Loucy (cell line): ENCODE measurements around the gene BTNL9.
"Not testable (repeated sequence)": the region's sequence is repeated elsewhere in the genome, so short reads cannot be mapped to it uniquely, and the experiment has no call there.

Source experiments
- H2AFZ ChIP-seq: fragments of 200-600 bp; sonication (generic); 2 replicates; pipeline ENCODE4 v1.6.0; 2016; ENCODE audit warnings: antibody characterized with exemption, mild to moderate bottlenecking, low read length, moderate library complexity
- H3F3A ChIP-seq: fragments of 200-600 bp; 2 replicates; pipeline ENCODE4 v1.6.0; 2016; ENCODE audit warnings: antibody characterized with exemption, low read depth, mild to moderate bottlenecking
- H3K27me3 ChIP-seq: fragments of 200-600 bp; sonication (generic); 2 replicates; pipeline ENCODE4 v1.6.1; 2014; ENCODE audit warnings: low read length, mild to moderate bottlenecking; ENCODE audit not compliant: insufficient read depth, poor library complexity, severe bottlenecking
- H3K36me3 ChIP-seq: fragments of 200-600 bp; sonication (generic); 2 replicates; pipeline ENCODE4 v1.6.1; 2016; ENCODE audit warnings: low read length; ENCODE audit not compliant: insufficient read depth
- H3K4me1 ChIP-seq: fragments of 200-600 bp; sonication (generic); 2 replicates; pipeline ENCODE4 v1.5.1; 2014; ENCODE audit warnings: low read length, mild to moderate bottlenecking; ENCODE audit not compliant: insufficient read depth, poor library complexity, severe bottlenecking
- H3K4me2 ChIP-seq: fragments of 200-600 bp; sonication (generic); 2 replicates; pipeline ENCODE4 v1.6.0; 2014; ENCODE audit warnings: antibody characterized with exemption, low read length, low read depth, mild to moderate bottlenecking; ENCODE audit not compliant: poor library complexity, severe bottlenecking
- H3K4me3 ChIP-seq: fragments of 200-600 bp; sonication (generic); 2 replicates; pipeline ENCODE4 v1.5.1; 2014; ENCODE audit warnings: low read length, mild to moderate bottlenecking, mixed read lengths; ENCODE audit not compliant: poor library complexity, severe bottlenecking
- H3K79me2 ChIP-seq: fragments of 200-600 bp; sonication (generic); 2 replicates; pipeline ENCODE4 v1.6.1; 2014; ENCODE audit warnings: low read length; ENCODE audit not compliant: insufficient read depth
- H3K9ac ChIP-seq: fragments of 200-600 bp; sonication (generic); 2 replicates; pipeline ENCODE4 v1.6.0; 2014; ENCODE audit warnings: mild to moderate bottlenecking, low read depth, low read length, moderate library complexity; ENCODE audit not compliant: poor library complexity, severe bottlenecking
- H3K9me2 ChIP-seq: fragments of 200-600 bp; sonication (generic); replicated peaks from 2 replicates; pipeline ENCODE4 v1.6.1; 2016; ENCODE audit warnings: low read depth, low read length, mixed read lengths
- H3K9me3 ChIP-seq: fragments of 200-600 bp; sonication (generic); 2 replicates; pipeline ENCODE4 v1.6.1; 2014; ENCODE audit warnings: mild to moderate bottlenecking, antibody characterized with exemption, low read length, low read depth; ENCODE audit not compliant: insufficient read depth
- H4K20me1 ChIP-seq: fragments of 200-600 bp; sonication (generic); 2 replicates; pipeline ENCODE4 v1.6.0; 2014; ENCODE audit warnings: antibody characterized with exemption, low read length, mild to moderate bottlenecking; ENCODE audit not compliant: insufficient read depth, poor library complexity, severe bottlenecking
- CTCF ChIP-seq: fragments of 200-600 bp; sonication (generic); conservative IDR thresholded peaks from 2 replicates; pipeline ENCODE4 v1.5.1; 2014; ENCODE audit warnings: mild to moderate bottlenecking, antibody characterized with exemption, low read length
- EZH2phosphoT487 ChIP-seq: fragments of 200-600 bp; IDR thresholded peaks from 2 replicates; pipeline ENCODE4 v1.6.1; 2018; ENCODE audit warnings: antibody characterized with exemption, mild to moderate bottlenecking, moderate library complexity, borderline replicate concordance

BTNL9 gene

DNA sequence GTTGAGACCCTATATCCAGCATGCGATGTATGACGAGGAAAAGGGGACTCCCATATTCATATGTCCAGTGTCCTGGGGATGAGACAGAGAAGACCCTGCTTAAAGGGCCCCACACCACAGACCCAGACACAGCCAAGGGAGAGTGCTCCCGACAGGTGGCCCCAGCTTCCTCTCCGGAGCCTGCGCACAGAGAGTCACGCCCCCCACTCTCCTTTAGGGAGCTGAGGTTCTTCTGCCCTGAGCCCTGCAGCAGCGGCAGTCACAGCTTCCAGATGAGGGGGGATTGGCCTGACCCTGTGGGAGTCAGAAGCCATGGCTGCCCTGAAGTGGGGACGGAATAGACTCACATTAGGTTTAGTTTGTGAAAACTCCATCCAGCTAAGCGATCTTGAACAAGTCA, 34.3 kb upstream of the BTNL9 start:
- Histone ChIP-seq H3K9ac (no peak overlapping the region), H3K27me3 (no peaks in the 10 kb centered on the region), H3K4me3 (no peak overlapping the region), H3K9me3 (no peaks in the 10 kb centered on the region), H3K4me2 (no peak overlapping the region), H3K79me2 (no peaks in the 10 kb centered on the region), H4K20me1 (no peaks in the 10 kb centered on the region), H2AFZ (no peak overlapping the region), H3F3A (no peaks in the 10 kb centered on the region), H3K36me3 (no peaks in the 10 kb centered on the region), H3K9me2 (no peaks in the 10 kb centered on the region), H3K4me1 (no peaks in the 10 kb centered on the region)
- no peak for TF ChIP-seq EZH2phosphoT487
- TF ChIP-seq CTCF: no peak

- Histone ChIP-seq H3K27me3 (no peaks in the 10 kb centered on the region), H3K36me3 (no peaks in the 10 kb centered on the region)
Measured at GRCh38 chr5:181008136-181008535, 31.9 kb upstream of the BTNL9 start.

GRCh38 chr5:181010018-181010417, 30.0 kb upstream of the BTNL9 start:
- not testable (repeated sequence) for H4K20me1 ChIP-seq, H3K4me1 ChIP-seq, H3K36me3 ChIP-seq, H3K79me2 ChIP-seq, H3K4me3 ChIP-seq, H3K9me3 ChIP-seq, H3K27me3 ChIP-seq, H3F3A ChIP-seq, H2AFZ ChIP-seq, H3K9ac ChIP-seq, H3K9me2 ChIP-seq, H3K4me2 ChIP-seq

More at GRCh38 chr5:181008136-181008535, 31.9 kb upstream of the BTNL9 start:
- H3K4me2 ChIP-seq: no peak overlapping the region
- H3K9ac ChIP-seq: no peak overlapping the region
- no peak overlapping the region for H3K4me3 ChIP-seq
- H2AFZ ChIP-seq: no peak overlapping the region
- no peaks in the 10 kb centered on the region for H3K9me3 ChIP-seq
- H3F3A ChIP-seq: no peaks in the 10 kb centered on the region
- H4K20me1 ChIP-seq: no peaks in the 10 kb centered on the region
- no peaks in the 10 kb centered on the region for H3K79me2 ChIP-seq
- TF ChIP-seq EZH2phosphoT487: no peak
- no peak for TF ChIP-seq CTCF
- no peaks in the 10 kb centered on the region for H3K9me2 ChIP-seq
- no peaks in the 10 kb centered on the region for H3K4me1 ChIP-seq

DNA sequence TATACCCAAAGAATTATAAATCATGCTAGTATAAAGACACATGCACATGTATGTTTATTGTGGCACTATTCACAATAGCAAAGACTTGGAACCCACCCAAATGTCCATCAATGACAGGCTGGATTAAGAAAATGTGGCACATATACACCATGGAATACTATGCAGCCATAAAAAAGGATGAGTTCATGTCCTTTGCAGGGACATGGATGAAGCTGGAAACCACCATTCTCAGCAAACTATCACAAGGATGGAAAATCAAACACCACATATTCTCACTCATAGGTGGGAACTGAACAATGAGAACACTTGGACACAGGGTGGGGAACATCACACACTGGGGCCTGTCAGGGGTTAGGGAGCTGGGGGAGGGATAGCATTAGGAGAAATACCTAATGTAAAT, 25.4 kb upstream of the BTNL9 start:
- H3K36me3 ChIP-seq, H2AFZ ChIP-seq, H3K79me2 ChIP-seq, H3K4me3 ChIP-seq, H4K20me1 ChIP-seq, H3K4me1 ChIP-seq, H3K9ac ChIP-seq, H3F3A ChIP-seq, H3K9me2 ChIP-seq, H3K4me2 ChIP-seq, H3K9me3 ChIP-seq, H3K27me3 ChIP-seq: not testable (repeated sequence)

GRCh38 chr5:181017448-181017847, 22.6 kb upstream of the BTNL9 start:
- H3K9ac ChIP-seq, H3F3A ChIP-seq, H3K4me1 ChIP-seq, H3K27me3 ChIP-seq, H4K20me1 ChIP-seq, H2AFZ ChIP-seq, H3K36me3 ChIP-seq, H3K4me3 ChIP-seq, H3K9me2 ChIP-seq, H3K4me2 ChIP-seq, H3K9me3 ChIP-seq, H3K79me2 ChIP-seq: not testable (repeated sequence)
